SU-DHL-6 (cell line): Measurements from ENCODE around the gene MAP4K2.

ENCODE experiments used
- H2AFZ ChIP-seq: fragments of 200-600 bp; sonication (generic); 2 replicates; pipeline ENCODE4 v1.6.1; 2014; ENCODE audit warnings: low read depth, mild to moderate bottlenecking, moderate library complexity, mixed read lengths, antibody characterized with exemption, low read length; ENCODE audit not compliant: severe bottlenecking
- H3F3A ChIP-seq: fragments of 200-600 bp; shearing (Covaris generic); 2 replicates; pipeline ENCODE4 v1.6.0; 2016; ENCODE audit warnings: antibody characterized with exemption, mild to moderate bottlenecking; ENCODE audit not compliant: insufficient read depth
- H3K27ac ChIP-seq: fragments of 200-600 bp; sonication (generic); 2 replicates; pipeline ENCODE4 v1.5.1; 2016; ENCODE audit warnings: low read depth, mild to moderate bottlenecking, low read length, moderate library complexity, mixed read lengths
- H3K27me3 ChIP-seq: fragments of 200-600 bp; sonication (generic), shearing (Covaris generic); 2 replicates; pipeline ENCODE4 v1.6.0; 2014; ENCODE audit warnings: mild to moderate bottlenecking, low read length
- H3K36me3 ChIP-seq: fragments of 200-600 bp; sonication (generic); 2 replicates; pipeline ENCODE4 v1.6.1; 2014; ENCODE audit warnings: mild to moderate bottlenecking, low read length, mixed read lengths
- H3K4me2 ChIP-seq: fragments of 300-600, 200-600 bp; shearing (Covaris generic), sonication (generic); 2 replicates; pipeline ENCODE4 v1.6.0; 2014; ENCODE audit warnings: low read length, low read depth, mild to moderate bottlenecking; ENCODE audit not compliant: poor library complexity, severe bottlenecking
- H3K4me3 ChIP-seq: fragments of 200-600 bp; sonication (generic); 2 replicates; pipeline ENCODE4 v1.5.1; 2014; ENCODE audit warnings: antibody characterized with exemption, low read length, mild to moderate bottlenecking, mixed read lengths; ENCODE audit not compliant: insufficient read depth, poor library complexity, severe bottlenecking
- H3K79me2 ChIP-seq: fragments of 200-600 bp; sonication (generic); 2 replicates; pipeline ENCODE4 v1.6.1; 2014; ENCODE audit warnings: mild to moderate bottlenecking, low read length, moderate library complexity; ENCODE audit not compliant: insufficient read depth
- H3K9ac ChIP-seq: fragments of 200-600 bp; sonication (generic); 2 replicates; pipeline ENCODE4 v1.7.0; 2014; ENCODE audit warnings: mild to moderate bottlenecking, low read length
- H3K9me2 ChIP-seq: fragments of 200-600 bp; sonication (generic); replicated peaks from 2 replicates; pipeline ENCODE4 v1.6.1; 2014; ENCODE audit warnings: low read length; ENCODE audit not compliant: insufficient read depth
- H3K9me3 ChIP-seq: fragments of 200-600 bp; sonication (generic); 2 replicates; pipeline ENCODE4 v1.6.1; 2014; ENCODE audit warnings: low read length, mixed read lengths; ENCODE audit not compliant: insufficient read depth
- H4K20me1 ChIP-seq: fragments of 200-600 bp; sonication (generic); 2 replicates; pipeline ENCODE4 v1.6.1; 2014; ENCODE audit warnings: low read depth, mild to moderate bottlenecking, antibody characterized with exemption, low read length, moderate library complexity, mixed read lengths
- CTCF ChIP-seq: fragments of 200-600 bp; sonication (generic); IDR thresholded peaks from one replicate; pipeline ENCODE4 v1.5.1; 2017; ENCODE audit warnings: antibody characterized with exemption, mild to moderate bottlenecking, low read length, moderate library complexity; ENCODE audit not compliant: insufficient read depth, poor library complexity, severe bottlenecking
- EZH2phosphoT487 ChIP-seq: fragments of 200-600 bp; sonication (generic), shearing (Covaris generic); conservative IDR thresholded peaks from 2 replicates; pipeline ENCODE4 v1.6.1; 2018; ENCODE audit warnings: mild to moderate bottlenecking, antibody characterized with exemption, low read length, moderate library complexity, mixed read lengths

MAP4K2 gene

GRCh38 chr11:64790205-64791095 lies 12.6 kb downstream of the MAP4K2 start:
- Histone ChIP-seq H3F3A (no peaks in the 10 kb centered on the region), H3K4me3 (no peak overlapping the region), H3K9me2 (no peaks in the 10 kb centered on the region), H3K9me3 (no peaks in the 10 kb centered on the region), H4K20me1 (no peaks in the 10 kb centered on the region), H3K27me3 (no peaks in the 10 kb centered on the region), H3K79me2 (no peaks in the 10 kb centered on the region), H3K27ac (no peak overlapping the region), H3K36me3 (no peaks in the 10 kb centered on the region), H3K9ac (no peak overlapping the region), H3K4me2 (no peak overlapping the region), H2AFZ (no peak overlapping the region)
- TF ChIP-seq EZH2phosphoT487 (no peak), CTCF (no peak)

GRCh38 chr11:64789331-64790204 lies 13.4 kb downstream of the MAP4K2 start:
- TF ChIP-seq CTCF = no peak
- no peak for TF ChIP-seq EZH2phosphoT487
- Histone ChIP-seq H4K20me1 (no peaks in the 10 kb centered on the region), H3K27ac (no peak overlapping the region), H3K9me2 (no peaks in the 10 kb centered on the region), H3K27me3 (no peaks in the 10 kb centered on the region), H3K36me3 (no peaks in the 10 kb centered on the region), H3F3A (no peaks in the 10 kb centered on the region), H3K79me2 (no peaks in the 10 kb centered on the region), H3K9me3 (no peaks in the 10 kb centered on the region), H2AFZ (no peak overlapping the region), H3K4me2 (no peak overlapping the region), H3K9ac (no peak overlapping the region), H3K4me3 (no peak overlapping the region)

- TF ChIP-seq EZH2phosphoT487 (no peak), CTCF (no peak)
- H3K27ac ChIP-seq = no peak overlapping the region
- no peak overlapping the region for H3K4me2 ChIP-seq
- H3K27me3 ChIP-seq = no peaks in the 10 kb centered on the region
- no peaks in the 10 kb centered on the region for H3K36me3 ChIP-seq
- H3F3A ChIP-seq = no peaks in the 10 kb centered on the region
- H3K79me2 ChIP-seq = no peaks in the 10 kb centered on the region
- no peak overlapping the region for H3K9ac ChIP-seq
- no peaks in the 10 kb centered on the region for H4K20me1 ChIP-seq
- H3K4me3 ChIP-seq = no peak overlapping the region
- no peaks in the 10 kb centered on the region for H3K9me3 ChIP-seq
- H3K9me2 ChIP-seq = no peaks in the 10 kb centered on the region
- H2AFZ ChIP-seq = no peak overlapping the region
Measured at GRCh38 chr11:64788321-64789215, 14.4 kb downstream of the MAP4K2 start.
